Fibroblast of the aortic adventitia (primary cell): ENCODE measurements around the gene RPS6KB2. TPM values are rescaled to one million over a fixed set of nuclear protein-coding genes. Genes with fewer than 3 reads are reported as not detected.
"Not testable (repeated sequence)": the region's sequence is repeated elsewhere in the genome, so short reads cannot be mapped to it uniquely, and the experiment has no call there.

Source experiments
- DNase-seq: peaks from one replicate; pipeline ENCODE4 v3.0.0-alpha.2; 2010; ENCODE audit warnings: low read depth
- H3K4me3 ChIP-seq: 2 replicates; pipeline ENCODE4 v1.5.1; 2011; ENCODE audit warnings: low read depth, mild to moderate bottlenecking, control low read depth, low read length, moderate library complexity
- CTCF ChIP-seq: IDR thresholded peaks from 2 replicates; pipeline ENCODE4 v1.5.1; 2011; ENCODE audit warnings: mild to moderate bottlenecking, low read length, control low read depth, inconsistent platforms; ENCODE audit not compliant: insufficient read depth
- total RNA-seq: library from RNA; depleted of rRNA; stranded (reverse); fragments of >200 nt; gene quantifications from 2 replicates; pipeline ENCODE4 v1.2.3, GENCODE V29; 2012; ENCODE audit warnings: low replicate concordance

Gene RPS6KB2
- total RNA-seq, 1 donor = 35.6 TPM

- no peak overlapping the region for H3K4me3 ChIP-seq
- no peak for DNase-seq
- TF ChIP-seq CTCF = no peak
Measured at GRCh38 chr11:67397536-67397935, 30.8 kb upstream of the RPS6KB2 start.

GRCh38 chr11:67397986-67398660 is 30.2 kb upstream of the RPS6KB2 start:
- no peak overlapping the region for H3K4me3 ChIP-seq
- DNase-seq = no peak
- TF ChIP-seq CTCF = no peak

- DNase-seq = no peak
- TF ChIP-seq CTCF = no peak
- peak overlapping the region; percentile 14 for H3K4me3 ChIP-seq
Measured at GRCh38 chr11:67398661-67399563, 29.4 kb upstream of the RPS6KB2 start.

- peak overlapping the region; percentile 87 for H3K4me3 ChIP-seq
- TF ChIP-seq CTCF = no peak
- peak; percentile 45 for DNase-seq
Measured at GRCh38 chr11:67400251-67400941, 27.9 kb upstream of the RPS6KB2 start.

GRCh38 chr11:67400942-67401494 is 27.3 kb upstream of the RPS6KB2 start:
- DNase-seq = peak; percentile 13
- H3K4me3 ChIP-seq = peak overlapping the region; percentile 87
- TF ChIP-seq CTCF = no peak

DNA sequence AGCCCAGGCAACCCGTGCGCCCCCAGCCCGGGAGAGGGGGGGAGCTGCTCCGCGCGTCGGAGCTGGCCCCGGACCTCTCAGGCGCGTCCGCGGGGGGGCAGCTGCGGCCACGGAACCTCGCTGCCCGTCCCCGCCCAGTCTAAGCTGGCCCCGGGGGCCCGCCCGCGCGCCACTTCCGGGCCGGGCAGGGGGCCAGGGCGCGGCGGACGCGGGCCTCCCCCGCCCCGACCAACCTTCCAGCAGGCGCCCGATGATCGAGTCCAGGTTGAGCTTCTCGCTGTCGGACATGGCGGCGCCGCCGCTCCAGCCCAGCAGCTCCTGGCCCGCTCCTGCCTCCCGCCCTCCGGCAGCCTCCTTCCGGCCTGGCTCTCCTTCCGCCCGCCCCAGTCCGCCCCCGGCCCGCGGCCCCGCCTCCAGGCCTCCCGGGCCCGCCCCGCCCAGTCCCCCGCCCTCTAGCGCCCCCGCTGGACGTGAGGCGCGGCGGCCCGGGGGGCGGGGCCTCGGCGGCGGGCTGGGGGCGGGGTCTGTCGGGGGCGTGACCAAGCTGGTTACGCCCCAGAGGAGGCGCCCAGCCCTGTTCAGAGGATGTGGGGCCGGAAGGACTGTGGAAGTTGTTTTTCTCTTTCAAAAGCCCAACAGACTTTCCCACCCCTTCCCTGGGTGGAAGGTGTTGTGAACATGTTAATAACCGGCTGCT is 26.7 kb upstream of the RPS6KB2 start, which contains the start of gene PPP1CA:
TSS of gene PPP1CA (minus strand) at position 364 of the 697 bp plus-strand sequence. CDS start at position 288, 76 bp downstream.
- peak within 1 kb of the TSS; percentile 87 for H3K4me3 ChIP-seq
- peak; percentile 22 for TF ChIP-seq CTCF
- DNase-seq = peak; percentile 82

GRCh38 chr11:67402192-67402839 is 26.0 kb upstream of the RPS6KB2 start:
- not testable (repeated sequence) for DNase-seq
- peak overlapping the region; percentile 56 for H3K4me3 ChIP-seq

DNA sequence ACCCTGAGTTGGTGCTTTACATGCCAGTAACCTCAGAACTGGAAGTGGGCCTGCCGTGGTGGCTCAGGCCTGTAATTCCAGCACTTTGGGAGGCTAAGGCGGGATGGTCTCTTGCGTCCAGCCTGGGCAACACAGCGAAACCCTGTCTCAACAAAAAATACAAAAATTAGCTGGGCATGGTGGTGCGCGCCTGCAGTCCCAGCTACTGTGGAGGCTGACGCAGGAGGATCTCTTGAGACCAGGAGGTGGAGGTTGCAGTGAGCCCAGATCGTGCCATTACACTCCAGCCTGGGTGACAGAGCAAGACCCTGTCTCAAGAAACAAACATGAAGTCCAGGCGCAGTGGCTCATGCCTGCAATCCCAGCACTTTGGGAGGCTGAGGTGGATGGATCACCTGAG is 25.2 kb upstream of the RPS6KB2 start:
- not testable (repeated sequence) for DNase-seq, H3K4me3 ChIP-seq
